HCT116 (cell line): Measurements from ENCODE around the gene MBTD1. TPM values are rescaled to one million over a fixed set of nuclear protein-coding genes. Genes with fewer than 3 reads are reported as not detected.

ENCODE experiments used
- ATAC-seq: fragments of 200-7000 bp; cut with Tn5 transposase; 2 replicates; pipeline ENCODE4 v1.9.1; 2020; ENCODE audit warnings: mild to moderate bottlenecking, moderate library complexity
- BruUV-seq: library from RNA; stranded (reverse); fragments of 400-500 nt; replicated peaks from 2 replicates; lab custom pipeline; 2021; lab: Mats Ljungman, UMichigan
- CTCF ChIA-PET: fragments of 300-600 bp; sonication (Branson Sonifier 250); formaldehyde crosslinking; loops from one replicate; lab custom pipeline; 2021; ENCODE audit warnings: antibody characterized with exemption; lab: Charles Lee
- POLR2A ChIA-PET: fragments of 300-600, 350-600 bp; sonication (Branson Sonifier 250); formaldehyde crosslinking; loops from one replicate; lab custom pipeline; 2021; ENCODE audit warnings: antibody characterized with exemption; lab: Charles Lee
- RAD21 ChIA-PET, 2 experiments: fragments of 300-600 bp; sonication (Branson Sonifier 250); formaldehyde crosslinking; loops; one replicate each; lab custom pipeline; 2023; ENCODE audit warnings: low total read pairs in 2 of 2; ENCODE audit not compliant: uncharacterized antibody in 2 of 2, unreplicated experiment in 2 of 2, low non-redundant PET in 1 of 2; lab: Charles Lee
- DNase-seq: peaks from one replicate; pipeline ENCODE4 v3.0.0-alpha.2; 2010; ENCODE audit warnings: low read depth, low spot score
- H2AFZ ChIP-seq: fragments of 200-600 bp; shearing (Covaris generic), sonication (generic); 2 replicates; pipeline ENCODE4 v1.6.1; 2017; ENCODE audit warnings: low read depth, mixed run types, mixed read lengths, antibody characterized with exemption, low read length; ENCODE audit not compliant: poor library complexity, severe bottlenecking
- H3K27ac ChIP-seq: 2 replicates; pipeline ENCODE4 v1.5.1; 2012; ENCODE audit warnings: low read depth, low read length
- H3K27me3 ChIP-seq: fragments of 200-600 bp; sonication (generic); 2 replicates; pipeline ENCODE4 v1.6.1; 2016; ENCODE audit warnings: mixed run types, low read length, mixed read lengths; ENCODE audit not compliant: insufficient read depth
- H3K36me3 ChIP-seq, 2 experiments: fragments of 200-500 bp in 1 of 2; fragments of 200-600 bp in 1 of 2; sonication (Bioruptor generic) in 1 of 2; sonication (generic) in 1 of 2; 2 replicates each; pipeline versions ENCODE4 v1.5.1 to v1.6.1; 2014 to 2016; ENCODE audit warnings: low read length in 2 of 2, inconsistent platforms in 1 of 2, mixed read lengths in 1 of 2, mixed run types in 1 of 2; ENCODE audit not compliant: insufficient read depth in 2 of 2, control insufficient read depth in 1 of 2
- H3K4me1 ChIP-seq, 2 experiments: fragments of 200-600 bp in 1 of 2; sonication (generic) in 1 of 2; 2 replicates each; pipeline versions ENCODE4 v1.5.1 to v1.6.1; 2012 to 2017; ENCODE audit warnings: low read length in 2 of 2, inconsistent platforms in 1 of 2, mild to moderate bottlenecking in 1 of 2, mixed read lengths in 1 of 2, mixed run types in 1 of 2, moderate library complexity in 1 of 2; ENCODE audit not compliant: insufficient read depth in 2 of 2, control insufficient read depth in 1 of 2
- H3K4me2 ChIP-seq: fragments of 200-600 bp; sonication (generic); 2 replicates; pipeline ENCODE4 v1.6.1; 2017; ENCODE audit warnings: mixed run types, low read length, mixed read lengths
- H3K4me3 ChIP-seq, 2 experiments: fragments of 200-600 bp in 1 of 2; sonication (generic) in 1 of 2; replicated peaks in 1 of 2; 2 replicates each; pipeline ENCODE4 v1.5.1; 2011 to 2016; ENCODE audit warnings: low read length in 2 of 2, control low read depth in 1 of 2, low read depth in 1 of 2, mild to moderate bottlenecking in 1 of 2, mixed read lengths in 1 of 2, mixed run types in 1 of 2
- H3K79me2 ChIP-seq: fragments of 200-600 bp; sonication (generic); 2 replicates; pipeline ENCODE4 v1.6.1; 2017; ENCODE audit warnings: mild to moderate bottlenecking, mixed run types, low read length, moderate library complexity, mixed read lengths; ENCODE audit not compliant: insufficient read depth
- H3K9ac ChIP-seq: fragments of 200-600 bp; sonication (generic); 2 replicates; pipeline ENCODE4 v1.6.1; 2016; ENCODE audit warnings: low read length, mixed read lengths
- H3K9me2 ChIP-seq: fragments of 200-600 bp; sonication (generic), shearing (Covaris generic); 2 replicates; pipeline ENCODE4 v1.6.1; 2017; ENCODE audit warnings: mixed run types, mild to moderate bottlenecking, moderate library complexity; ENCODE audit not compliant: insufficient read depth
- H3K9me3 ChIP-seq, 2 experiments: fragments of 200-500 bp in 1 of 2; fragments of 200-600 bp in 1 of 2; sonication (Bioruptor generic) in 1 of 2; sonication (generic) in 1 of 2; 2 replicates each; pipeline ENCODE4 v1.6.1; 2014 to 2017; ENCODE audit warnings: low read length in 2 of 2, mixed read lengths in 2 of 2, inconsistent platforms in 1 of 2, low read depth in 1 of 2, mild to moderate bottlenecking in 1 of 2, mixed run types in 1 of 2, moderate library complexity in 1 of 2; ENCODE audit not compliant: control insufficient read depth in 1 of 2, insufficient read depth in 1 of 2
- H4K20me1 ChIP-seq: fragments of 200-600 bp; sonication (generic), shearing (Covaris generic); 2 replicates; pipeline ENCODE4 v1.6.1; 2017; ENCODE audit warnings: mixed run types, mild to moderate bottlenecking, moderate library complexity; ENCODE audit not compliant: insufficient read depth
- ATF3 ChIP-seq: IDR thresholded peaks from 2 replicates; pipeline ENCODE4 v1.6.1; 2012
- CEBPB ChIP-seq: IDR thresholded peaks from 2 replicates; pipeline ENCODE4 v1.6.1; 2012; ENCODE audit warnings: low read depth
- CTCF ChIP-seq, 3 experiments: fragments of 200-600 bp in 1 of 3; sonication (generic) in 1 of 3; IDR thresholded peaks in 2 of 3; conservative IDR thresholded peaks in 1 of 3; 2 replicates each; pipeline ENCODE4 v1.5.1; 2012 to 2017; ENCODE audit warnings: low read depth in 2 of 3, low read length in 2 of 3, antibody characterized with exemption in 1 of 3, borderline replicate concordance in 1 of 3, control low read depth in 1 of 3, mild to moderate bottlenecking in 1 of 3, mixed read lengths in 1 of 3, mixed run types in 1 of 3, moderate library complexity in 1 of 3; ENCODE audit not compliant: insufficient read depth in 1 of 3
- EGR1 ChIP-seq: IDR thresholded peaks from 2 replicates; pipeline ENCODE4 v1.6.1; 2012; ENCODE audit warnings: low read depth
- ELF1 ChIP-seq: IDR thresholded peaks from 2 replicates; pipeline ENCODE4 v1.6.1; 2012; ENCODE audit warnings: low read depth, borderline replicate concordance
- JUND ChIP-seq: IDR thresholded peaks from 2 replicates; pipeline ENCODE4 v1.6.1; 2012
- POLR2AphosphoS5 ChIP-seq: IDR thresholded peaks from 2 replicates; pipeline ENCODE4 v1.6.1; 2011; ENCODE audit warnings: mild to moderate bottlenecking, low read depth, low read length, moderate library complexity
- REST ChIP-seq: IDR thresholded peaks from 2 replicates; pipeline ENCODE4 v1.6.1; 2012; ENCODE audit warnings: low read depth
- SIN3A ChIP-seq: IDR thresholded peaks from 2 replicates; pipeline ENCODE4 v1.6.1; 2012; ENCODE audit warnings: low read depth
- SP1 ChIP-seq: IDR thresholded peaks from 2 replicates; pipeline ENCODE4 v1.6.1; 2012; ENCODE audit warnings: low read depth
- SRF ChIP-seq: IDR thresholded peaks from 2 replicates; pipeline ENCODE4 v1.6.1; 2012; ENCODE audit warnings: low read depth
- TCF7L2 ChIP-seq: IDR thresholded peaks from 2 replicates; pipeline ENCODE4 v1.7.0; 2011; ENCODE audit warnings: borderline replicate concordance, inconsistent platforms; ENCODE audit not compliant: insufficient read depth, insufficient read length; ENCODE audit errors: extremely low read depth
- YY1 ChIP-seq: IDR thresholded peaks from 2 replicates; pipeline ENCODE4 v1.6.1; 2011; ENCODE audit warnings: low read length, low read depth, moderate library complexity, mild to moderate bottlenecking; ENCODE audit not compliant: insufficient replicate concordance; ENCODE audit errors: extremely low read depth
- ZBTB33 ChIP-seq: IDR thresholded peaks from 2 replicates; pipeline ENCODE4 v1.6.1; 2011; ENCODE audit warnings: mild to moderate bottlenecking, low read length, moderate library complexity; ENCODE audit not compliant: insufficient replicate concordance; ENCODE audit errors: extremely low read depth
- ZFX ChIP-seq: fragments of 450-650 bp; IDR thresholded peaks from 2 replicates; pipeline ENCODE4 v1.6.1; 2017
- intact Hi-C: fragments of 100-400 bp; cut with micrococcal nuclease; formaldehyde crosslinking; loops from 2 replicates; pipeline ENCODE4 v1.10.0; 2022
- total RNA-seq: library from RNA; stranded (reverse); gene quantifications from one replicate; pipeline ENCODE4 v1.2.1, GENCODE V29; 2021; ENCODE audit not compliant: unreplicated experiment

The MBTD1 gene
- total RNA-seq, 1 experiment from 2014 or later, result 27.3 TPM

- POLR2A ChIA-PET, result interaction anchor here (1.1 kb wide), 1 partner anchor 9 kb away, joined by 3 read pairs; no protein-coding TSS in a partner anchor
- TF ChIP-seq SIN3A, result no peak
- TF ChIP-seq POLR2AphosphoS5, result no peak
- no peak for TF ChIP-seq CTCF (IDR thresholded peaks at IDR 0.05 in 2 of 3, conservative IDR thresholded peaks at IDR 0.05 in 1 of 3; ENCODE audit: borderline replicate concordance in 1 of 3, insufficient read depth in 1 of 3, low read depth in 2 of 3, low read length in 2 of 3)
- TF ChIP-seq ZFX, result no peak
- no peak for TF ChIP-seq TCF7L2
- no peak for TF ChIP-seq SRF
- TF ChIP-seq ATF3, result no peak
- TF ChIP-seq ZBTB33, result no peak
- no peak for TF ChIP-seq SP1
- TF ChIP-seq ELF1, result no peak
- no peak for TF ChIP-seq YY1
- no peak for TF ChIP-seq CEBPB
- TF ChIP-seq EGR1, result no peak
- TF ChIP-seq REST, result no peak
- TF ChIP-seq JUND, result no peak
- H3K4me2 ChIP-seq, result no peak overlapping the region
- RAD21 ChIA-PET, result no interaction called here
- H3K9me2 ChIP-seq, result no peaks in the 10 kb centered on the region
- no peak for DNase-seq
- peaks cover 59 to 72% of the 10 kb centered on the region in 2 experiments for H3K36me3 ChIP-seq
- peaks cover 93% of the 10 kb centered on the region for H3K79me2 ChIP-seq
- no peaks in the 10 kb centered on the region for H3K9me3 ChIP-seq
- no TSS peak for BruUV-seq
- CTCF ChIA-PET, result no interaction called here
- no peak for ATAC-seq
- peaks cover 19% of the 10 kb centered on the region; the same call in 1 of the 2 replicates for H4K20me1 ChIP-seq
- H3K4me1 ChIP-seq, result no peaks in the 10 kb centered on the region
- H3K27ac ChIP-seq, result no peak overlapping the region
- H3K4me3 ChIP-seq, result no peak overlapping the region
- intact Hi-C loops, result no loop called here
- H3K27me3 ChIP-seq, result no peaks in the 10 kb centered on the region
- no peak overlapping the region for H2AFZ ChIP-seq
- H3K9ac ChIP-seq, result no peak overlapping the region
Measured at GRCh38 chr17:51269991-51270390, 10.1 kb upstream of the MBTD1 start.
